Vagina (tissue), 2 donors: Measurements from ENCODE around the gene PIP5KL1. TPM values are rescaled to one million over a fixed set of nuclear protein-coding genes. Genes with fewer than 3 reads are reported as not detected.

Experiments
- DNase-seq, 2 donors: peaks; one replicate each; pipeline ENCODE4 v3.0.0-alpha.2; 2017; ENCODE audit errors: extremely low spot score in 2 of 2
- H3K27ac ChIP-seq: fragments of 200-600 bp; sonication (generic); one replicate; pipeline ENCODE4 v1.5.1; 2019
- H3K27me3 ChIP-seq: fragments of 200-600 bp; sonication (generic); one replicate; pipeline ENCODE4 v1.5.1; 2019
- H3K36me3 ChIP-seq, 2 donors: fragments of 200-600 bp; sonication (generic); one replicate each; pipeline ENCODE4 v1.5.1; 2017 to 2019
- H3K4me1 ChIP-seq: fragments of 200-600 bp; sonication (generic); one replicate; pipeline ENCODE4 v1.5.1; 2019
- H3K4me3 ChIP-seq, 2 donors: fragments of 200-600 bp; sonication (generic); 1 replicate in 1 of 2; 2 replicates in 1 of 2; pipeline ENCODE4 v1.5.1; 2016 to 2019
- H3K9me3 ChIP-seq: fragments of 200-600 bp; sonication (generic); one replicate; pipeline ENCODE4 v1.5.1; 2019
- CTCF ChIP-seq, 3 experiments: fragments of 450-650 bp in 2 of 3; fragments of 200-600 bp in 1 of 3; sonication (generic) in 1 of 3; IDR thresholded peaks; one replicate each; pipeline ENCODE4 v1.5.1; 2017 to 2019; ENCODE audit warnings: antibody characterized with exemption in 3 of 3, mild to moderate bottlenecking in 2 of 3, moderate library complexity in 2 of 3
- POLR2A ChIP-seq, 2 donors: fragments of 450-650 bp; IDR thresholded peaks; one replicate each; pipeline ENCODE4 v1.6.1; 2017; ENCODE audit warnings: antibody characterized with exemption in 2 of 2, mild to moderate bottlenecking in 2 of 2, moderate library complexity in 2 of 2
- POLR2AphosphoS5 ChIP-seq, 2 donors: sonication (generic); formaldehyde crosslinking; IDR thresholded peaks; one replicate each; pipeline ENCODE4 v1.9.0; 2017; ENCODE audit warnings: antibody characterized with exemption in 2 of 2, mild to moderate bottlenecking in 2 of 2, low read depth in 1 of 2; ENCODE audit not compliant: insufficient read depth in 1 of 2
- intact Hi-C: fragments of 100-400 bp; cut with DNase I; formaldehyde crosslinking; loops from one replicate; pipeline ENCODE4 v1.15.1; 2023
- total RNA-seq: library from RNA; depleted of rRNA; stranded (reverse); fragments of >200 nt; gene quantifications from one replicate; pipeline ENCODE4 v1.2.3, GENCODE V29; 2016

The PIP5KL1 gene
- total RNA-seq, 1 donor from 2014 or later, result 10.3 TPM

DNA sequence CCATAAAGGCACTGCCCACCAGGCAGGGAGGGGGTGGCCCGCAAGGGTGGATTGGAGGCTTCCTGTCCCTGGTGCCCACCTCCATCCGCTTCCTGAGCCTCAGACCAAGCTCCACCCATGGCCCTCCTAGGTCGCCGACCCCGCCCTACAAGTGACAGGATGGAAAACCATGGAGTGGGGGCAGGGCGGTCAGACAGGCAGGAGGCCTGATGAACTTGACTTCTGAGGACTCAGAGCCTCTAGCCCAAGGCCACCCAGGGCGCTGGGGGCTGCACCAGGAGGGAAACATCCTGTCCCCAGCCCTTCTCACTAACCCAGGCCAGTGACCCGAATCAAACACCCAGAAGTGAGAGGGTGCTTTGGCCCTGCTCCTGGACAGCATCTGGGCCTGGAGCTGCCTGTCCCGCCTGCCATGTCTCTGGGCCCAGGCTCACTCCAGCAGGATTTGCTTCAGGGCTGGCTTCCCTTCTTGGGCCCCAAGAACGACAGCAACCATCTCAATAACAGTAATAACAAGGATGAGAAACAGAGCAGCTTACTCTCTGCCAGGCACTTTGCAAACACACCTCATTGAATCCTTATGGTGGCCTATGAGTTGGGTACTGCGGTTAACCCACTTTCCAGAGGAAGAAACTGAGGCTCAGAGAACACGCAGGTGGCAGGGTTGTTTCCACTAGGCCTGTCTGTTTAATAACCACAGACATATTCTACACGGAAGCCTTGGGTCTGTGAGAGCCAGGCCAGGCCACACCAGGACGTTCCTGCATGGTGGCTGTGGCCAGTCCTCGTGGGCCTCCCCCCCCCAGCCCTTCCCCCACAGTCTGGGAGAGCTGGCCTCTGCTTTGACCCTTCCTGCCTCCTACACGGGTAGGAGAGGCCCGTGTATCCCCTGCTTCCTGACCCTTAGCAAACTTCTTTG lies 26.8 kb downstream of the PIP5KL1 start:
- Histone ChIP-seq H3K4me1 (peaks cover 67% of the 10 kb centered on the region), H3K9me3 (no peaks in the 10 kb centered on the region), H3K27me3 (no peaks in the 10 kb centered on the region), H3K4me3 (no peak overlapping the region), H3K27ac (peak overlapping the region; percentile 85), H3K36me3 (peaks cover 0 to 5% of the 10 kb centered on the region in 2 donors)
- no peak for DNase-seq
- intact Hi-C loops, result no loop called here
- TF ChIP-seq POLR2AphosphoS5 (IDR thresholded peaks at IDR 0.05; ENCODE audit: insufficient read depth in 1 of 2, low read depth in 1 of 2) (peak; percentile 64 to 66), CTCF (IDR thresholded peaks at IDR 0.05) (no peak), POLR2A (IDR thresholded peaks at IDR 0.05) (no peak)

DNA sequence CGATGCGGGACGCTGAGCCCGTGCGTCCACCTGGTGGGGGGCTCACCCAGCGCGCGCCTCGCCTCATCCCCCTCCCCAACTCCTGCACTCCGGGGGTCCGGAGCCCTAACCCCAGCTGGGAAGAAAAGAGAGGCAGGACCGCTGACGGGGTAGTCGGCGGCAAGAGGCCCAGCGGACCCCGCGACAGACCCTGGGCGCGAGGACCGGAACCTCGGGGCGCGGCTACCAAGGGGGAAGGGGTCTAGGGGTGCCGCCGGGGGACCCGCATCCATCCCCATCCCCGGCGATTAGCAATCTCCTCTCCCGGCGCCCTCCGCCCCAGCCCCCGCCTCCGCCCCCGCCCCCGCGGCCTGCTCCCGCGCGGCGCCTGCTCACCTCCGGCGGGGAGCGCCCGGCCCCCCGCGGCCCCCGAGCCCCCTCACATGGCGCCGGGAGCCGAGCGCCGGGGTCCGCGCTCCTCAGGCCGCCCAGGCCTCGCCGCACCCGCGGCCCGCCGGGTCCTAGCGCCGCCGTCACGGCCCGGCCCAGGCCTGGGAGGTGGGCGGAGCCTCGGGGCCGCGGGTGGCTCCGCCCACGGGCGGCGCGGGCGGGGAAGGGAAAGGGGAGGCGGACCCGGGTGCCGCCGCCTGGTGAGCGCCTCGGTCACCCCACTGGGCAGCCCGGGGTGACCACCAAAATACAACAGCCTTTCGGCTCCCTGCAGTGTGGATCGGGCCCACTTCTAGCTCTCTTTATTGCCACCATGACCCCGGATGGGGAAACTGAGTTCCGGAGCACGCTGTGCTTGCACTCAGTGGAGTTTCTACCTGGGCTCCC lies 31.2 kb downstream of the PIP5KL1 start, which contains the start of gene ST6GALNAC6:
Gene ST6GALNAC6 (minus strand): TSS at position 476 of the 816 bp plus-strand sequence. CDS start 1,622 bp downstream, outside the sequence.
- no peaks in the 10 kb centered on the region for H3K9me3 ChIP-seq
- peaks cover 64% of the 10 kb centered on the region for H3K4me1 ChIP-seq
- TF ChIP-seq POLR2A (IDR thresholded peaks at IDR 0.05) (peak in 1 of 2 donors; percentile 66), POLR2AphosphoS5 (IDR thresholded peaks at IDR 0.05; ENCODE audit: insufficient read depth in 1 of 2, low read depth in 1 of 2) (no peak)
- peak within 1 kb of the TSS; percentile 94 to 95 for H3K4me3 ChIP-seq
- peak within 1 kb of the TSS; percentile 97 for H3K27ac ChIP-seq
- H3K27me3 ChIP-seq, result no peaks in the 10 kb centered on the region
- DNase-seq, result no peak
- H3K36me3 ChIP-seq, result peaks cover 0 to 19% of the 10 kb centered on the region in 2 donors
- intact Hi-C loops, result no loop called here

DNA sequence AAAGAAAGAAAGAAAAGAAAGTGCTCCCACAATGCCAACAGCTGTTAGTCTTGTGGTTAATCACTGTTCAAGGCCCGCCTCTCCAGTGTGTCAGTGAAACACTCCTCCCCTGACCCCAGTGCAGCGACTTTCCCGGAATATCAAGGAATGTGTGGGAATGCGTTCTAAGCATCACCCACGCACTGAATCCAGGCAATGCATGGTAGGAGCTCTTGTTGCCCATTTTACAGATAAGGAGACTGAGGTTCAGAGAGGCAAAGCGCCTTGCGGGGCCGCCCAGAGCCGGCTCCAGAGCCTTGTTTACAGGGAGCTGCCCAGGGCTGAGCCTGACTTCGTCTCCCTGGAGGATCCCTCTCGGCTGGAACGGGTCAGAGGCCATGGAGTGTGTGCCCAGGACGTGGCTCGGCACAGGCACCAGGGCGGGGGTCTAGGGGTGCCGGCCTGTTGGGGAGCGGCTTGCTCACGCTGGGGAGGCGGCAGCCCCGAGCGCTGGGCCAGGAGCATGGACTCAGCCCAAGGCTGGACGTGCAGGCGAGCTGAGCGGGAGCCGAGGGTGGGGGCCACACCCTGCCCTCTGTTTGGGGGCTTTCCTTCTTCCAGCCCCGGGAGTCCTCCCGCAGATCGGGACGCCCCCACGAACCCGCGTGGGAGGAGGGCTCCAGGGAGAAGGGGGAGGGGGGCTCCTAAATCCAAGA lies 32.0 kb downstream of the PIP5KL1 start:
- Histone ChIP-seq H3K9me3 (no peaks in the 10 kb centered on the region), H3K27me3 (no peaks in the 10 kb centered on the region), H3K4me1 (peaks cover 57% of the 10 kb centered on the region), H3K36me3 (peaks cover 0 to 27% of the 10 kb centered on the region in 2 donors), H3K27ac (peak overlapping the region; percentile 97), H3K4me3 (peak overlapping the region; percentile 94 to 95)
- TF ChIP-seq POLR2AphosphoS5 (IDR thresholded peaks at IDR 0.05; ENCODE audit: insufficient read depth in 1 of 2, low read depth in 1 of 2), result peak in 1 of 2 donors; percentile 75
- no peak for TF ChIP-seq CTCF (IDR thresholded peaks at IDR 0.05)
- intact Hi-C loops, result no loop called here
- no peak for DNase-seq

GRCh38 chr9:127897193-127897692 lies 33.3 kb downstream of the PIP5KL1 start:
- DNase-seq, result no peak
- peak overlapping the region; percentile 97 for H3K27ac ChIP-seq
- peaks cover 10 to 39% of the 10 kb centered on the region in 2 donors for H3K36me3 ChIP-seq
- peak; percentile 31 to 58 for TF ChIP-seq POLR2AphosphoS5 (IDR thresholded peaks at IDR 0.05; ENCODE audit: insufficient read depth in 1 of 2, low read depth in 1 of 2)
- no peak for TF ChIP-seq POLR2A (IDR thresholded peaks at IDR 0.05)
- no peak for TF ChIP-seq CTCF (IDR thresholded peaks at IDR 0.05)
- H3K9me3 ChIP-seq, result no peaks in the 10 kb centered on the region
- H3K4me1 ChIP-seq, result peaks cover 49% of the 10 kb centered on the region
- intact Hi-C loops, result no loop called here
- H3K27me3 ChIP-seq, result no peaks in the 10 kb centered on the region
- H3K4me3 ChIP-seq, result peak overlapping the region; percentile 94 to 95
